Measurements from ENCODE around the gene FRMD6.

DNA sequence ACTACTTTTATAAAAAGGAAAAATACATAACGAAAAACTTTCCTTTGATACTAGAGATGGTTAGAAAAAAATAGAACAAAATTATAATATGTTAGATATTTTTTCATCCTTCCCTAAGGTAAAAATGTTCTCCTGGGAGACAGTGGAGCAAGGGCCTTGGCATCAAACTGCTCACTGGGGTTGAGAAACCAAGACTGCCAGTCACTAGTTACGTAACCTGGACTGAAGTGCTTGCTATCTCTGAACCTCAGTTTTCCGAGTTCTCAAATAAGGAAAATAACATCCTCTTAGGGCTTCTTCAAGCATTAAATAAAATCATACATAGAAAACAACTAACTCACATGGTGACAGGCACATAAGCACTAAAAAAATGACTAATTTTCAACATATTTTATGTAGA lies 48.2 kb upstream of the FRMD6 start:
- TF ChIP-seq, protein P1, sequence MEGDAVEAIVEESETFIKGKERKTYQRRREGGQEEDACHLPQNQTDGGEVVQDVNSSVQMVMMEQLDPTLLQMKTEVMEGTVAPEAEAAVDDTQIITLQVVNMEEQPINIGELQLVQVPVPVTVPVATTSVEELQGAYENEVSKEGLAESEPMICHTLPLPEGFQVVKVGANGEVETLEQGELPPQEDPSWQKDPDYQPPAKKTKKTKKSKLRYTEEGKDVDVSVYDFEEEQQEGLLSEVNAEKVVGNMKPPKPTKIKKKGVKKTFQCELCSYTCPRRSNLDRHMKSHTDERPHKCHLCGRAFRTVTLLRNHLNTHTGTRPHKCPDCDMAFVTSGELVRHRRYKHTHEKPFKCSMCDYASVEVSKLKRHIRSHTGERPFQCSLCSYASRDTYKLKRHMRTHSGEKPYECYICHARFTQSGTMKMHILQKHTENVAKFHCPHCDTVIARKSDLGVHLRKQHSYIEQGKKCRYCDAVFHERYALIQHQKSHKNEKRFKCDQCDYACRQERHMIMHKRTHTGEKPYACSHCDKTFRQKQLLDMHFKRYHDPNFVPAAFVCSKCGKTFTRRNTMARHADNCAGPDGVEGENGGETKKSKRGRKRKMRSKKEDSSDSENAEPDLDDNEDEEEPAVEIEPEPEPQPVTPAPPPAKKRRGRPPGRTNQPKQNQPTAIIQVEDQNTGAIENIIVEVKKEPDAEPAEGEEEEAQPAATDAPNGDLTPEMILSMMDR (IDR thresholded peaks at IDR 0.05; ENCODE audit: insufficient read depth, low read length): no peak
- TF ChIP-seq POLR2AphosphoS5 (IDR thresholded peaks at IDR 0.05; ENCODE audit: low read depth): no peak
- TF ChIP-seq, protein P2, sequence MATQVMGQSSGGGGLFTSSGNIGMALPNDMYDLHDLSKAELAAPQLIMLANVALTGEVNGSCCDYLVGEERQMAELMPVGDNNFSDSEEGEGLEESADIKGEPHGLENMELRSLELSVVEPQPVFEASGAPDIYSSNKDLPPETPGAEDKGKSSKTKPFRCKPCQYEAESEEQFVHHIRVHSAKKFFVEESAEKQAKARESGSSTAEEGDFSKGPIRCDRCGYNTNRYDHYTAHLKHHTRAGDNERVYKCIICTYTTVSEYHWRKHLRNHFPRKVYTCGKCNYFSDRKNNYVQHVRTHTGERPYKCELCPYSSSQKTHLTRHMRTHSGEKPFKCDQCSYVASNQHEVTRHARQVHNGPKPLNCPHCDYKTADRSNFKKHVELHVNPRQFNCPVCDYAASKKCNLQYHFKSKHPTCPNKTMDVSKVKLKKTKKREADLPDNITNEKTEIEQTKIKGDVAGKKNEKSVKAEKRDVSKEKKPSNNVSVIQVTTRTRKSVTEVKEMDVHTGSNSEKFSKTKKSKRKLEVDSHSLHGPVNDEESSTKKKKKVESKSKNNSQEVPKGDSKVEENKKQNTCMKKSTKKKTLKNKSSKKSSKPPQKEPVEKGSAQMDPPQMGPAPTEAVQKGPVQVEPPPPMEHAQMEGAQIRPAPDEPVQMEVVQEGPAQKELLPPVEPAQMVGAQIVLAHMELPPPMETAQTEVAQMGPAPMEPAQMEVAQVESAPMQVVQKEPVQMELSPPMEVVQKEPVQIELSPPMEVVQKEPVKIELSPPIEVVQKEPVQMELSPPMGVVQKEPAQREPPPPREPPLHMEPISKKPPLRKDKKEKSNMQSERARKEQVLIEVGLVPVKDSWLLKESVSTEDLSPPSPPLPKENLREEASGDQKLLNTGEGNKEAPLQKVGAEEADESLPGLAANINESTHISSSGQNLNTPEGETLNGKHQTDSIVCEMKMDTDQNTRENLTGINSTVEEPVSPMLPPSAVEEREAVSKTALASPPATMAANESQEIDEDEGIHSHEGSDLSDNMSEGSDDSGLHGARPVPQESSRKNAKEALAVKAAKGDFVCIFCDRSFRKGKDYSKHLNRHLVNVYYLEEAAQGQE (IDR thresholded peaks at IDR 0.05; ENCODE audit: insufficient replicate concordance, low read depth): no peak
- TF ChIP-seq SPI1 (IDR thresholded peaks at IDR 0.05; ENCODE audit: borderline replicate concordance, low read depth): no peak
- TF ChIP-seq GABPA (IDR thresholded peaks at IDR 0.05; ENCODE audit: low read depth): no peak
